GM18526 (cell line): ENCODE results near the gene C2CD2.

Experiments used
- POLR2A ChIP-seq: IDR thresholded peaks from 3 replicates; pipeline ENCODE4 v1.6.1; 2011; ENCODE audit not compliant: insufficient read length; ENCODE audit errors: extremely low read depth

C2CD2 gene

GRCh38 chr21:41979751-41980369 lies 26.0 kb upstream of the C2CD2 start:
- no peak for TF ChIP-seq POLR2A

GRCh38 chr21:41979335-41979734 lies 25.5 kb upstream of the C2CD2 start:
- no peak for TF ChIP-seq POLR2A

- no peak for TF ChIP-seq POLR2A
These were observed 23.5 kb upstream of the C2CD2 start for GRCh38 chr21:41977034-41977950.

- no peak for TF ChIP-seq POLR2A
These were observed 22.8 kb upstream of the C2CD2 start for GRCh38 chr21:41976611-41977010.

GRCh38 chr21:41975391-41976272 lies 21.8 kb upstream of the C2CD2 start:
- TF ChIP-seq POLR2A, result no peak

- TF ChIP-seq POLR2A, result no peak
These were observed 20.9 kb upstream of the C2CD2 start for GRCh38 chr21:41974752-41975053.

- no peak for TF ChIP-seq POLR2A
These were observed 20.3 kb upstream of the C2CD2 start for GRCh38 chr21:41973861-41974751.

- no peak for TF ChIP-seq POLR2A
These were observed 19.6 kb upstream of the C2CD2 start for GRCh38 chr21:41973427-41973831.

GRCh38 chr21:41972511-41973205 lies 18.8 kb upstream of the C2CD2 start:
- TF ChIP-seq POLR2A, result no peak

GRCh38 chr21:41971891-41972290 lies 18.1 kb upstream of the C2CD2 start:
- no peak for TF ChIP-seq POLR2A

- TF ChIP-seq POLR2A, result no peak
These were observed 17.2 kb upstream of the C2CD2 start for GRCh38 chr21:41970751-41971653.

GRCh38 chr21:41970106-41970391 lies 16.2 kb upstream of the C2CD2 start:
- TF ChIP-seq POLR2A, result no peak

- no peak for TF ChIP-seq POLR2A
These were observed 13.9 kb upstream of the C2CD2 start for GRCh38 chr21:41967708-41968107.
